Esophagus muscularis mucosa (tissue), 4 donors: ENCODE results near the gene LMBR1L. TPM values are rescaled to one million over a fixed set of nuclear protein-coding genes. Genes with fewer than 3 reads are reported as not detected.

Source experiments
- DNase-seq: peaks from one replicate; pipeline ENCODE4 v3.0.0-alpha.2; 2017; ENCODE audit errors: extremely low spot score
- H3K27ac ChIP-seq, 4 donors: fragments of 200-600 bp; sonication (generic); replicated peaks in 1 of 4; 1 replicate in 3 of 4; 2 replicates in 1 of 4; pipeline ENCODE4 v1.5.1; 2016 to 2019; ENCODE audit warnings: mild to moderate bottlenecking in 1 of 4
- H3K27me3 ChIP-seq, 4 donors: fragments of 200-600 bp; sonication (generic); one replicate each; pipeline versions ENCODE4 v1.5.1 to v1.6.0; 2016 to 2019
- H3K36me3 ChIP-seq, 4 donors: fragments of 200-600 bp; sonication (generic); one replicate each; pipeline ENCODE4 v1.5.1; 2016 to 2019
- H3K4me1 ChIP-seq, 4 donors: fragments of 200-600 bp; sonication (generic); one replicate each; pipeline ENCODE4 v1.5.1; 2016 to 2019
- H3K4me3 ChIP-seq, 4 donors: fragments of 200-600 bp; sonication (generic); 1 replicate in 2 of 4; 2 replicates in 2 of 4; pipeline ENCODE4 v1.5.1; 2016 to 2019; ENCODE audit warnings: mild to moderate bottlenecking in 4 of 4, moderate library complexity in 1 of 4
- H3K9me3 ChIP-seq, 4 donors: fragments of 200-600 bp; sonication (generic); 1 replicate in 3 of 4; 2 replicates in 1 of 4; pipeline ENCODE4 v1.5.1; 2016 to 2019
- CTCF ChIP-seq, 3 experiments: fragments of 200-600 bp in 2 of 3; fragments of 450-650 bp in 1 of 3; sonication (generic) in 2 of 3; IDR thresholded peaks; one replicate each; pipeline ENCODE4 v1.5.1; 2017 to 2019; ENCODE audit warnings: antibody characterized with exemption in 3 of 3, mild to moderate bottlenecking in 2 of 3, moderate library complexity in 1 of 3
- EP300 ChIP-seq: sonication (generic); formaldehyde crosslinking; IDR thresholded peaks from one replicate; pipeline ENCODE4 v1.6.1; 2017; ENCODE audit warnings: antibody characterized with exemption
- POLR2A ChIP-seq: fragments of 450-650 bp; IDR thresholded peaks from one replicate; pipeline ENCODE4 v1.6.1; 2017; ENCODE audit warnings: antibody characterized with exemption, moderate library complexity, mild to moderate bottlenecking, low read depth
- POLR2AphosphoS5 ChIP-seq, 2 donors: sonication (generic); formaldehyde crosslinking; IDR thresholded peaks; one replicate each; pipeline ENCODE4 v1.6.1; 2017; ENCODE audit warnings: antibody characterized with exemption in 2 of 2
- WGBS: methylation state at CpG from one replicate; pipeline ENCODE4 v1.1.5; 2018; 5-methylcytosine and 5-hydroxymethylcytosine counted together
- intact Hi-C: fragments of 100-400 bp; cut with DNase I; formaldehyde crosslinking; loops from one replicate; pipeline ENCODE4 v1.15.1; 2023
- total RNA-seq, 4 donors: library from RNA; depleted of rRNA; stranded (reverse); fragments of >200 nt; gene quantifications; one replicate each; pipeline versions ENCODE4 v1.1.0 to v1.2.1, GENCODE V29; 2016

Gene LMBR1L
- total RNA-seq, 4 donors from 2014 or later = 24.7 to 54.0 (median 34.3) TPM

GRCh38 chr12:49061157-49061650, 49.4 kb downstream of the LMBR1L start:
- H3K9me3 ChIP-seq = no peaks in the 10 kb centered on the region
- H3K4me1 ChIP-seq = peaks cover 27 to 51% (median 44%) of the 10 kb centered on the region in 4 donors
- intact Hi-C loops = loop anchor here (5.0 kb wide), 2 partner anchors 66 to 171 kb away; no protein-coding TSS in a partner anchor
- peak overlapping the region; percentile 77 to 100 (median 98) for H3K4me3 ChIP-seq
- H3K27ac ChIP-seq = peak overlapping the region; percentile 96 to 98 (median 96)
- no peak for DNase-seq
- H3K27me3 ChIP-seq = no peaks in the 10 kb centered on the region
- WGBS = 12% methylated on average over 12 of the region's 16 CpGs
- TF ChIP-seq CTCF (IDR thresholded peaks at IDR 0.05) = no peak
- no peak for TF ChIP-seq POLR2AphosphoS5 (IDR thresholded peaks at IDR 0.05)
- TF ChIP-seq POLR2A = no peak
- no peak for TF ChIP-seq EP300
- no peaks in the 10 kb centered on the region for H3K36me3 ChIP-seq

- DNase-seq = peak; percentile 96
- Histone ChIP-seq H3K36me3 (no peaks in the 10 kb centered on the region), H3K4me3 (peak within 1 kb of the TSS; percentile 77 to 100 (median 98)), H3K27me3 (no peaks in the 10 kb centered on the region), H3K27ac (peak within 1 kb of the TSS; percentile 96 to 98 (median 96)), H3K4me1 (peaks cover 34 to 58% (median 51%) of the 10 kb centered on the region in 4 donors), H3K9me3 (no peaks in the 10 kb centered on the region)
- intact Hi-C loops = loop anchor here (5.0 kb wide), 2 partner anchors 67 to 172 kb away; no protein-coding TSS in a partner anchor
- WGBS = 0% methylated on average over 13 of the region's 74 CpGs
- TF ChIP-seq CTCF (IDR thresholded peaks at IDR 0.05) = peak in 2 of 3 experiments; percentile 40 to 43
- TF ChIP-seq POLR2AphosphoS5 (IDR thresholded peaks at IDR 0.05) = peak; percentile 88 to 93
- TF ChIP-seq POLR2A = peak; percentile 44
- no peak for TF ChIP-seq EP300
Observed at GRCh38 chr12:49060237-49061156, 50.1 kb downstream of the LMBR1L start, which contains the start of gene KMT2D. KMT2D (minus strand) TSS chr12:49060794; CDS start chr12:49055324, 5,470 bp downstream.

DNA sequence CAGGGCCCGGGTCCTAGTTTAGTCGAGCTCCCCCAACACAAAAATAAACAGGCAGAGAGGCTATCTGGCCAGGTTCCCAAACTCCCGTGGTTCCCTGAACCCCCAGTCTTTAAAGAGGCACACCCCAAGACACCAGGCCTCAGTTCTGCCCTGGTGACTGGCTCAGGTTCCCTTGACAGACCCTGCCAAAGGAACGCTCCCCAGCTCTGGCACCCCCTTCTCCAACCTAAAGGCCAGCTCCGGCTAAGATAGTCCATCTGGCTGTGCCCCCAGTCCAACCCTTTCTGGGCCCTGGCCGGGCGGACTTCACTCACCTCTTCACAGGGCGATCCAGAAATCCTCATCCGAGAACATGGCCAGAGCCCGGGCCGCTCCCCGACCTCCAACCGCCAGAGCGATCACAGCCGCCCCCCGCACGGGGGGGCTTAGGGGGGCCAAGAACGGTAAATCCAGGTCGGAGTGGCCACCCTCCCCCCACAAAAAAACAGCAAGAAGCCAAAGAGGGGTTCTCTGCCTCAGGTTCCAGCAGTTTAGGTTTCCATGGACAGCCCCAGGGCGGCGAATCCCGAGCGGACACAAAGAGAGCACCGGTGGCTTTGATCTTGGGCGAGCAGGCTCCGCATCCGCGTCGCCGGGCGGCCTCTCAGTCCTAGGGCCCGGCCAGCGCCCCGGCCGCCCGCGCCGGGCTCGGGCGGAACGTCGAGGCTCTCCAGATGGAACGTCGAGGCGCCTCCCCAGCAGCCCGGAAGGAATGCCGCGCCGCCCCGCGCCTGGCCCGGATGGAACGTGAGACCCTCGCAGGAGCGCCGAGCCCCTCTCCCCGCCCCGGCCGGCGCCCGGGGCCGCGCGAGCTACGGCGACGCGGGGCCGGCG, 51.1 kb downstream of the LMBR1L start:
- no peak for DNase-seq
- 0% methylated on average over 13 of the region's 70 CpGs for WGBS
- Histone ChIP-seq H3K36me3 (peaks cover 2 to 8% (median 7%) of the 10 kb centered on the region in 4 donors), H3K4me3 (peak overlapping the region; percentile 77 to 100 (median 98)), H3K9me3 (no peaks in the 10 kb centered on the region), H3K4me1 (peaks cover 41 to 68% (median 59%) of the 10 kb centered on the region in 4 donors), H3K27ac (peak overlapping the region; percentile 96 to 98 (median 96)), H3K27me3 (no peaks in the 10 kb centered on the region)
- TF ChIP-seq EP300 (no peak), POLR2AphosphoS5 (IDR thresholded peaks at IDR 0.05) (no peak), CTCF (IDR thresholded peaks at IDR 0.05) (no peak), POLR2A (no peak)
- intact Hi-C loops = loop anchor here (5.0 kb wide), 2 partner anchors 68 to 173 kb away; no protein-coding TSS in a partner anchor

GRCh38 chr12:49059045-49059298, 51.7 kb downstream of the LMBR1L start:
- H3K4me1 ChIP-seq = peaks cover 42 to 68% (median 58%) of the 10 kb centered on the region in 4 donors
- 0% methylated on average over 1 of the region's 1 CpG for WGBS
- no peaks in the 10 kb centered on the region for H3K9me3 ChIP-seq
- H3K27ac ChIP-seq = peak overlapping the region; percentile 96 to 98 (median 96)
- DNase-seq = no peak
- H3K4me3 ChIP-seq = peak overlapping the region; percentile 77 to 100 (median 98)
- intact Hi-C loops = no loop called here
- no peak for TF ChIP-seq POLR2AphosphoS5 (IDR thresholded peaks at IDR 0.05)
- no peak for TF ChIP-seq POLR2A
- no peak for TF ChIP-seq EP300
- TF ChIP-seq CTCF (IDR thresholded peaks at IDR 0.05) = no peak
- H3K27me3 ChIP-seq = no peaks in the 10 kb centered on the region
- peaks cover 8 to 14% (median 13%) of the 10 kb centered on the region in 4 donors for H3K36me3 ChIP-seq
